GM18868 (cell line): Measurements from ENCODE around the gene ANTXR1.

Experiments
- ATAC-seq: cut with Tn5 transposase; IDR thresholded peaks from one replicate; pipeline ENCODE4 v1.9.1; 2021; ENCODE audit warnings: mild to moderate bottlenecking, moderate library complexity; ENCODE audit not compliant: unreplicated experiment

Gene ANTXR1

GRCh38 chr2:69298261-69298660 lies 285.3 kb downstream of the ANTXR1 start:
- no peak for ATAC-seq

GRCh38 chr2:69298862-69299261 lies 285.9 kb downstream of the ANTXR1 start:
- ATAC-seq, result no peak
